Natural killer cell treated with Interleukin-12 subunit alpha and Interleukin-12 subunit beta and Interleukin-15 and Interleukin-18, amount 100 ng/mL, for 72 hours (primary cell): ENCODE data around the gene CTXN2. TPM values are rescaled to one million over a fixed set of nuclear protein-coding genes. Genes with fewer than 3 reads are reported as not detected.

Experiments
- ATAC-seq, 2 donors: fragments of 150-1000 bp; cut with Tn5 transposase in 1 of 2; sonication (Bioruptor Pico), chemical (Tn5 transposase) in 1 of 2; 2 replicates each; pipeline ENCODE4 v1.10.0; 2021
- DNase-seq: peaks from one replicate; pipeline ENCODE4 v3.0.0; 2022; ENCODE audit warnings: low spot score
- H3K27ac Mint-ChIP-seq, 2 donors: 1 replicate in 1 of 2; 2 replicates in 1 of 2; pipeline ENCODE4 v1.8.0; 2022; ENCODE audit warnings: mixed read lengths in 2 of 2, mild to moderate bottlenecking in 1 of 2, moderate library complexity in 1 of 2
- H3K27me3 Mint-ChIP-seq, 2 donors: 1 replicate in 1 of 2; 2 replicates in 1 of 2; pipeline ENCODE4 v1.8.0; 2022; ENCODE audit warnings: mixed read lengths in 2 of 2
- H3K36me3 Mint-ChIP-seq: one replicate; pipeline ENCODE4 v1.8.0; 2022; ENCODE audit warnings: mixed read lengths
- H3K4me1 Mint-ChIP-seq, 2 donors: 1 replicate in 1 of 2; 2 replicates in 1 of 2; pipeline ENCODE4 v1.8.0; 2022; ENCODE audit warnings: low read depth in 2 of 2, mixed read lengths in 2 of 2, mild to moderate bottlenecking in 1 of 2
- H3K4me3 Mint-ChIP-seq: one replicate; pipeline ENCODE4 v1.8.0; 2022; ENCODE audit warnings: mixed read lengths
- H3K9me3 Mint-ChIP-seq: 2 replicates; pipeline ENCODE4 v1.8.0; 2022; ENCODE audit warnings: mixed read lengths
- total RNA-seq, 2 donors: library from RNA; stranded (reverse); gene quantifications; one replicate each; pipeline ENCODE4 v1.2.3, GENCODE V29; 2022

CTXN2 gene
- total RNA-seq, 2 donors from 2014 or later: not detected

GRCh38 chr15:48242535-48242934 lies 51.1 kb downstream of the CTXN2 start:
- no peak overlapping the region for H3K27ac Mint-ChIP-seq

GRCh38 chr15:48244921-48245320 lies 53.5 kb downstream of the CTXN2 start:
- no peaks in the 10 kb centered on the region for H3K36me3 Mint-ChIP-seq

More at GRCh38 chr15:48242535-48242934, 51.1 kb downstream of the CTXN2 start:
- Mint-ChIP-seq H3K36me3 (no peaks in the 10 kb centered on the region), H3K27me3 (peaks cover 5 to 8% of the 10 kb centered on the region in 2 donors), H3K4me1 (no peaks in the 10 kb centered on the region), H3K9me3 (no peaks in the 10 kb centered on the region), H3K4me3 (no peak overlapping the region)
- ATAC-seq: no peak
- DNase-seq: no peak

DNA sequence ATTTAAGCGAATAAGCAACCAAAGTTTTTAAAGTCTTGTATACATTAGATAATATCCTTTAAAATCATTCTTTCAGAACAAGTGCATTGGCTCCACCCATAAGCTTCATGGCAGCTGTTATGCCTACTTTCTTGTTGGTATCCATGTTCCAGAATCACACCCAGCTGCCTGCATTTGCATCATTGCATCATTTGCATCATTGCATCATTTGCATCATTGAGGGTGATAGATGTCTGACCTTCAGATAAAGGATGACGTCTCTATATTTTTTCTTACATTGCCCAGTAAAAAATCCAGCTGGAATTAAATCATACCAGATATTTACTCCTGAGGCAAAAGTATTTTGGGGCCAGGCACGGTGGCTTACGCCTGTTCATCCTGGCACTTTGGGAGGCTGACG lies 56.9 kb downstream of the CTXN2 start:
- Mint-ChIP-seq H3K27me3 (peaks cover 0 to 9% of the 10 kb centered on the region in 2 donors), H3K36me3 (no peaks in the 10 kb centered on the region), H3K4me1 (no peaks in the 10 kb centered on the region), H3K4me3 (no peak overlapping the region), H3K27ac (no peak overlapping the region), H3K9me3 (no peaks in the 10 kb centered on the region)
- DNase-seq: no peak
- ATAC-seq: no peak

More at GRCh38 chr15:48244921-48245320, 53.5 kb downstream of the CTXN2 start:
- H3K9me3 Mint-ChIP-seq: no peaks in the 10 kb centered on the region
- no peak for DNase-seq
- H3K27ac Mint-ChIP-seq: no peak overlapping the region
- H3K27me3 Mint-ChIP-seq: no peaks in the 10 kb centered on the region
- H3K4me3 Mint-ChIP-seq: no peak overlapping the region
- no peak for ATAC-seq
- H3K4me1 Mint-ChIP-seq: no peaks in the 10 kb centered on the region

DNA sequence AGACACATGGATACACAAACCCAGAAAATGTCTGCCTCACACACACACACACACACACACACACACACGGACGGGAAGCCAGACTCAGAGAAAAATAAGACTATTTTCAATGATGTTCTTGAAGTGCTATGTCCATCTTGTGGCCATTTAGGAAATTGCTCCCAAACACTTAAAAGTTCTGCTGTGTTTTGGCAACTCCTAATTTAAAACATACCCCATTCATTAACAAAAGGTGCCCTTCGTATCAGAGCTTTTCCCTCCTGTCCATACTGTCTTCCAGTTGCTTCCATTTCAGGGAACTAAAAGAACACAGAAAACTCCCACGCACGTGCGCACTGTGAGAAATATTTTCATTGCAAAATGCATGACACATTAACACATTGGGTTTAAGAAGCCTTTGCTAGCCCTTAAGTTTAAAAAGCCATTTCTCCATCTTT lies 59.2 kb downstream of the CTXN2 start:
- DNase-seq: no peak
- H3K9me3 Mint-ChIP-seq: no peaks in the 10 kb centered on the region
- no peak overlapping the region for H3K4me3 Mint-ChIP-seq

DNA sequence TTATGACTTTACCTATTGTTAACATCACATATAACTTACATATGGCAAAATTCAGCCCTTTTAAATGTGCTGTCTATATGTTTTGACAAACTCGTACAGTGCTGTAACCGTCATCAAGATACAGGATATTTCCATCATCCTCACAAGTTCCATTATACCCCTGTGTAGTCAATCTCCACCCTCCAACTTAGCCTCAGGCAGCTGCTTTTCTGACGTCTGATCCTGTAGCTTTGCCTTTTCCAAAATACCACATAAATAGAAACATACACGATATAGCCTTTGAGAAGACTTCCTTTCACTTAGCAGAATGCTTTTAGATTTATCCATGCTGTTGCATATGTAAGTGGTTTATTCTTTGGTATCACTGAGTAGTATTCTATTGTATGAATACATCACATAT lies 61.7 kb downstream of the CTXN2 start:
- ATAC-seq (no peak), DNase-seq (no peak)
- Mint-ChIP-seq H3K36me3 (no peaks in the 10 kb centered on the region), H3K27ac (no peak overlapping the region), H3K4me3 (no peak overlapping the region), H3K4me1 (no peaks in the 10 kb centered on the region), H3K27me3 (peaks cover 0 to 9% of the 10 kb centered on the region in 2 donors), H3K9me3 (no peaks in the 10 kb centered on the region)

More for the DNA sequence above, 59.2 kb downstream of the CTXN2 start:
- Mint-ChIP-seq H3K4me1 (no peaks in the 10 kb centered on the region), H3K27me3 (peaks cover 0 to 9% of the 10 kb centered on the region in 2 donors), H3K36me3 (no peaks in the 10 kb centered on the region), H3K27ac (no peak overlapping the region)
- ATAC-seq: no peak

Other genes starting within 250 kb of the CTXN2 start
- not detected for gene SLC24A5, start 70.7 kb upstream of the CTXN2 start, total RNA-seq
- 10 to 100 TPM in 1 of 2 donors, 1 to 10 TPM in 1; 8.9 to 16.4 TPM for gene MYEF2, start 13.4 kb upstream of the CTXN2 start, total RNA-seq
- gene SLC12A1, start 14.6 kb downstream of the CTXN2 start, total RNA-seq: not detected
- 100 to 1,000 TPM; 126 to 258 TPM for gene DUT, start 139.8 kb downstream of the CTXN2 start, total RNA-seq